Measurements from ENCODE around the gene ANKS3. TPM values are rescaled to one million over a fixed set of nuclear protein-coding genes. Genes with fewer than 3 reads are reported as not detected.

Gene ANKS3
- total RNA-seq = 10 to 100 TPM; 22.9 to 35.3 (median 25.1) TPM

- peak in 1 of 2 donors; percentile 64 for TF ChIP-seq POLR2A (IDR thresholded peaks at IDR 0.05)
- TF ChIP-seq CTCF (IDR thresholded peaks at IDR 0.05) = no peak
Observed at GRCh38 chr16:4734063-4734729, at the start of gene ANKS3, which contains the start of gene DNAAF8. Gene ANKS3, minus strand, starts transcription at chr16:4734271. Its CDS starts 4,122 bp downstream, at chr16:4730149. Gene DNAAF8, plus strand, starts transcription at chr16:4734537. Its CDS starts 1,978 bp downstream, at chr16:4736515.

GRCh38 chr16:4783251-4783950 is 49.3 kb upstream of the ANKS3 start:
- no peak overlapping the region for H3K27ac ChIP-seq
- no peaks in the 10 kb centered on the region for H3K27me3 ChIP-seq
- no peaks in the 10 kb centered on the region for H3K9me3 ChIP-seq

More at GRCh38 chr16:4734063-4734729, at the start of gene ANKS3, which contains the start of gene DNAAF8:
- H3K9me3 ChIP-seq = no peaks in the 10 kb centered on the region
- no peaks in the 10 kb centered on the region for H3K27me3 ChIP-seq
- intact Hi-C loops (cut with DNase I) = loop anchor here (5.0 to 10.0 kb wide), 2 partner anchors 37 to 221 kb away; partner anchors contain the start of gene SEC14L5
- H3K4me3 ChIP-seq (replicated peaks in 1 of 3) = peak within 1 kb of the TSS; percentile 77 to 90 (median 86)
- DNase-seq = peak; percentile 98
- H3K4me1 ChIP-seq = peaks cover 0 to 9% of the 10 kb centered on the region in 2 donors
- H3K27ac ChIP-seq = peak within 1 kb of the TSS in 2 of 3 donors; percentile 28 to 61
- peaks cover 0 to 6% of the 10 kb centered on the region in 2 donors for H3K36me3 ChIP-seq
- WGBS, 2 donors = 0 to 1% methylated on average over 16 to 42 of the region's 70 CpGs

GRCh38 chr16:4780235-4780634 is 46.2 kb upstream of the ANKS3 start:
- Histone ChIP-seq H3K27me3 (no peaks in the 10 kb centered on the region), H3K36me3 (no peaks in the 10 kb centered on the region), H3K4me3 (replicated peaks in 1 of 3) (no peak overlapping the region), H3K9me3 (no peaks in the 10 kb centered on the region), H3K4me1 (no peaks in the 10 kb centered on the region), H3K27ac (no peak overlapping the region)
- TF ChIP-seq POLR2A (IDR thresholded peaks at IDR 0.05) (no peak), CTCF (IDR thresholded peaks at IDR 0.05) (no peak)
- intact Hi-C loops (cut with DNase I) = no loop called here
- 87 to 89% methylated on average over 4 of the region's 4 CpGs for WGBS, 2 donors
- no peak for DNase-seq

More at GRCh38 chr16:4783251-4783950, 49.3 kb upstream of the ANKS3 start:
- Histone ChIP-seq H3K4me3 (replicated peaks in 1 of 3) (no peak overlapping the region), H3K4me1 (no peaks in the 10 kb centered on the region), H3K36me3 (no peaks in the 10 kb centered on the region)
- 84 to 92% methylated on average over 11 to 24 of the region's 25 CpGs for WGBS, 2 donors
- intact Hi-C loops (cut with DNase I) = no loop called here
- DNase-seq = no peak
- TF ChIP-seq CTCF (IDR thresholded peaks at IDR 0.05) (no peak), POLR2A (IDR thresholded peaks at IDR 0.05) (no peak)

- H3K27me3 ChIP-seq = no peaks in the 10 kb centered on the region
- WGBS, 2 donors = 92 to 95% methylated on average over 5 of the region's 5 CpGs
- no peak for DNase-seq
- no peaks in the 10 kb centered on the region for H3K9me3 ChIP-seq
- H3K4me3 ChIP-seq (replicated peaks in 1 of 3) = no peak overlapping the region
- intact Hi-C loops (cut with DNase I) = no loop called here
- no peaks in the 10 kb centered on the region for H3K36me3 ChIP-seq
- no peaks in the 10 kb centered on the region for H3K4me1 ChIP-seq
- no peak for TF ChIP-seq POLR2A (IDR thresholded peaks at IDR 0.05)
- no peak for TF ChIP-seq CTCF (IDR thresholded peaks at IDR 0.05)
- no peak overlapping the region for H3K27ac ChIP-seq
Observed at GRCh38 chr16:4778050-4778392, 44.0 kb upstream of the ANKS3 start.

Measured in thyroid gland (tissue), 4 donors.